ENCODE results near the gene CHCHD3.

CHCHD3 gene

GRCh38 chr7:133064082-133064820 is 17.6 kb downstream of the CHCHD3 start:
- no peak overlapping the region for H3K4me3 ChIP-seq (ENCODE audit: low read depth, low read length)
- no peak for TF ChIP-seq CTCF (IDR thresholded peaks at IDR 0.05; ENCODE audit: low read depth, low read length)

- H3K4me3 ChIP-seq (ENCODE audit: low read depth, low read length), result no peak overlapping the region
- TF ChIP-seq CTCF (IDR thresholded peaks at IDR 0.05; ENCODE audit: low read depth, low read length), result no peak
Measured at GRCh38 chr7:133061792-133062191, 20.1 kb downstream of the CHCHD3 start.

- TF ChIP-seq CTCF (IDR thresholded peaks at IDR 0.05; ENCODE audit: low read depth, low read length), result no peak
Measured at GRCh38 chr7:133061357-133061756, 20.5 kb downstream of the CHCHD3 start.

GRCh38 chr7:133060004-133060403 is 21.9 kb downstream of the CHCHD3 start:
- H3K4me3 ChIP-seq (ENCODE audit: low read depth, low read length), result no peak overlapping the region
- no peak for TF ChIP-seq CTCF (IDR thresholded peaks at IDR 0.05; ENCODE audit: low read depth, low read length)

More at GRCh38 chr7:133061357-133061756, 20.5 kb downstream of the CHCHD3 start:
- no peak overlapping the region for H3K4me3 ChIP-seq (ENCODE audit: low read depth, low read length)

- H3K4me3 ChIP-seq (ENCODE audit: low read depth, low read length), result no peak overlapping the region
- no peak for TF ChIP-seq CTCF (IDR thresholded peaks at IDR 0.05; ENCODE audit: low read depth, low read length)
Measured at GRCh38 chr7:133059263-133059662, 22.6 kb downstream of the CHCHD3 start.

GRCh38 chr7:133056370-133057238 is 25.3 kb downstream of the CHCHD3 start:
- no peak overlapping the region for H3K4me3 ChIP-seq (ENCODE audit: low read depth, low read length)
- no peak for TF ChIP-seq CTCF (IDR thresholded peaks at IDR 0.05; ENCODE audit: low read depth, low read length)
